Spleen (tissue), 11 donors: ENCODE measurements around the gene DYNC1LI1. TPM values are rescaled to one million over a fixed set of nuclear protein-coding genes. Genes with fewer than 3 reads are reported as not detected.
A peak's percentile ranks its signal among the peaks of the same experiment; 100 is the strongest.

Experiments used
- DNase-seq: peaks from one replicate; pipeline ENCODE4 v3.0.0-alpha.2; 2020
- H3K27ac ChIP-seq, 8 donors: fragments of 200-600 bp; sonication (generic) in 7 of 8; 1 replicate in 4 of 8; 2 replicates in 4 of 8; pipeline versions ENCODE4 v1.5.0 to v1.8.0; 2016 to 2021; ENCODE audit warnings: inconsistent platforms in 4 of 8, mild to moderate bottlenecking in 4 of 8, moderate library complexity in 1 of 8
- H3K27me3 ChIP-seq, 7 donors: fragments of 200-600 bp; sonication (generic) in 6 of 7; replicated peaks in 1 of 7; 1 replicate in 4 of 7; 2 replicates in 3 of 7; pipeline versions ENCODE4 v1.5.0 to v1.8.0; 2016 to 2021; ENCODE audit warnings: inconsistent platforms in 3 of 7, mild to moderate bottlenecking in 1 of 7
- H3K36me3 ChIP-seq, 6 donors: fragments of 200-600 bp; sonication (generic) in 5 of 6; 1 replicate in 4 of 6; 2 replicates in 2 of 6; pipeline versions ENCODE4 v1.5.0 to v1.8.0; 2016 to 2021; ENCODE audit warnings: inconsistent platforms in 2 of 6
- H3K4me1 ChIP-seq, 6 donors: fragments of 200-600 bp; sonication (generic) in 5 of 6; 1 replicate in 3 of 6; 2 replicates in 3 of 6; pipeline versions ENCODE4 v1.5.0 to v1.8.0; 2016 to 2021; ENCODE audit warnings: inconsistent platforms in 3 of 6
- H3K4me3 ChIP-seq, 8 donors: fragments of 200-600 bp; sonication (generic) in 7 of 8; 1 replicate in 4 of 8; 2 replicates in 4 of 8; pipeline versions ENCODE4 v1.5.0 to v1.8.0; 2016 to 2021; ENCODE audit warnings: inconsistent platforms in 4 of 8, mild to moderate bottlenecking in 4 of 8, moderate library complexity in 2 of 8
- H3K9me3 ChIP-seq, 8 donors: fragments of 200-600 bp; sonication (generic) in 7 of 8; 1 replicate in 4 of 8; 2 replicates in 4 of 8; pipeline versions ENCODE4 v1.5.0 to v1.8.0; 2016 to 2021; ENCODE audit warnings: inconsistent platforms in 4 of 8
- POLR2A ChIP-seq, 3 donors: fragments of 450-650 bp; IDR thresholded peaks; one replicate each; pipeline ENCODE4 v1.5.1; 2017; ENCODE audit warnings: antibody characterized with exemption in 3 of 3, mild to moderate bottlenecking in 1 of 3
- POLR2AphosphoS5 ChIP-seq, 3 donors: sonication (generic); formaldehyde crosslinking; IDR thresholded peaks; one replicate each; pipeline ENCODE4 v1.5.1; 2017; ENCODE audit warnings: antibody characterized with exemption in 3 of 3
- WGBS, 5 donors: extraction: QIAGEN DNeasy Blood & Tissue Kit in 3 of 5; methylation state at CpG; one replicate each; pipeline versions ENCODE4 v1.1.5 to v1.1.7; 2013 to 2018; 5-methylcytosine and 5-hydroxymethylcytosine counted together
- intact Hi-C: fragments of 100-400 bp; cut with DNase I; formaldehyde crosslinking; loops from one replicate; pipeline ENCODE4 v1.15.0; 2023; ENCODE audit warnings: low total_unique reads
- polyA plus RNA-seq, 3 donors: library from polyadenylated mRNA; stranded (reverse); fragments of 200-250 nt; gene quantifications; one replicate each; pipeline ENCODE4 v1.2.1, GENCODE V29; 2013
- total RNA-seq, 7 donors: library from RNA; depleted of rRNA in 3 of 7; stranded (reverse); fragments of >200 nt in 3 of 7; fragmentation: NEBNext Ultra II Directional in 4 of 7; extraction: Animal tissue kit (Norgen Biotek cat#: 25700) in 4 of 7; gene quantifications; one replicate each; pipeline versions ENCODE4 v1.1.0 to v1.2.1, GENCODE V29; 2016 to 2021
- TF ChIP-seq, protein P1 (sequence below), 11 experiments: fragments of 200-600 bp in 7 of 11; fragments of 450-650 bp in 4 of 11; sonication (generic) in 4 of 11; IDR thresholded peaks in 8 of 11; conservative IDR thresholded peaks in 3 of 11; 1 replicate in 7 of 11; 2 replicates in 4 of 11; pipeline versions ENCODE4 v1.4.0 to v1.8.0; 2016 to 2021; ENCODE audit warnings: antibody characterized with exemption in 11 of 11, inconsistent platforms in 4 of 11, mild to moderate bottlenecking in 1 of 11
- donor health status: healthy with polysubstance abuse.
- donor health status: DM: no; HTN: no; CAD: no; lungs with moderate emphysema.
- donor health status: DM: no; HTN: no; CAD: no.
- donor health status: Bipolar disorder and iron deficiency.
- donor health status: healthy.
- donor health status: DM: no; HTN: no; CAD: no.
- donor health status: DM: yes; HTN: yes; CAD: no.

DYNC1LI1 gene
- total and polyA plus RNA-seq, 10 donors, result 13.3 to 46.4 (median 36.1) TPM

DNA sequence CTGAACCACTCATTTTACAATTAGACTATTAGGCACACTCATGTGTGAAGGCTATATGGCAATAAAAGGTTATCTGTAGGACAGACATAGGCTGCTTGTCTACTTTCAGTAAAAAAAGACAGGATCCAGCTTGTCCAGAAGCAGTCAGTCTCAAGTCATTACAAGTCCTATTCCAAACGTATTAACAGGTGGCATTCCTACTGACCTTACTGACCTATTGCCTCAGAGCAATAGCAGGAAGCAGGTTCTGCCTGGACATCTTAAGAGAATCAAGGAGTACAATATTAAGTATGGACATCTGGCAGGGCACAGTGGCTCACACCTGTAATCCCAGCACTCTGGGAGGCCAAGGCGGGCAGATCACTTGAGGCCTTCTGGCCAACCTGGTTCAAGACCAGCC, 75.0 kb downstream of the DYNC1LI1 start:
- DNase-seq, result no peak
- Histone ChIP-seq H3K36me3 (peaks cover 0 to 39% (median 3%) of the 10 kb centered on the region in 6 donors), H3K27me3 (no peaks in the 10 kb centered on the region), H3K9me3 (no peaks in the 10 kb centered on the region), H3K4me1 (peaks cover 29 to 99% (median 80%) of the 10 kb centered on the region in 6 donors), H3K4me3 (no peak overlapping the region), H3K27ac (peak overlapping the region in 2 of 8 donors; percentile 33 to 41)
- TF ChIP-seq, protein P1, sequence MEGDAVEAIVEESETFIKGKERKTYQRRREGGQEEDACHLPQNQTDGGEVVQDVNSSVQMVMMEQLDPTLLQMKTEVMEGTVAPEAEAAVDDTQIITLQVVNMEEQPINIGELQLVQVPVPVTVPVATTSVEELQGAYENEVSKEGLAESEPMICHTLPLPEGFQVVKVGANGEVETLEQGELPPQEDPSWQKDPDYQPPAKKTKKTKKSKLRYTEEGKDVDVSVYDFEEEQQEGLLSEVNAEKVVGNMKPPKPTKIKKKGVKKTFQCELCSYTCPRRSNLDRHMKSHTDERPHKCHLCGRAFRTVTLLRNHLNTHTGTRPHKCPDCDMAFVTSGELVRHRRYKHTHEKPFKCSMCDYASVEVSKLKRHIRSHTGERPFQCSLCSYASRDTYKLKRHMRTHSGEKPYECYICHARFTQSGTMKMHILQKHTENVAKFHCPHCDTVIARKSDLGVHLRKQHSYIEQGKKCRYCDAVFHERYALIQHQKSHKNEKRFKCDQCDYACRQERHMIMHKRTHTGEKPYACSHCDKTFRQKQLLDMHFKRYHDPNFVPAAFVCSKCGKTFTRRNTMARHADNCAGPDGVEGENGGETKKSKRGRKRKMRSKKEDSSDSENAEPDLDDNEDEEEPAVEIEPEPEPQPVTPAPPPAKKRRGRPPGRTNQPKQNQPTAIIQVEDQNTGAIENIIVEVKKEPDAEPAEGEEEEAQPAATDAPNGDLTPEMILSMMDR (IDR thresholded peaks at IDR 0.05 in 8 of 11, conservative IDR thresholded peaks at IDR 0.05 in 3 of 11), result no peak
- TF ChIP-seq POLR2A (IDR thresholded peaks at IDR 0.05), result no peak
- TF ChIP-seq POLR2AphosphoS5 (IDR thresholded peaks at IDR 0.05), result no peak
- intact Hi-C loops, result no loop called here
- 78 to 96% (median 81%) methylated on average over 2 of the region's 2 CpGs for WGBS, 5 donors

DNA sequence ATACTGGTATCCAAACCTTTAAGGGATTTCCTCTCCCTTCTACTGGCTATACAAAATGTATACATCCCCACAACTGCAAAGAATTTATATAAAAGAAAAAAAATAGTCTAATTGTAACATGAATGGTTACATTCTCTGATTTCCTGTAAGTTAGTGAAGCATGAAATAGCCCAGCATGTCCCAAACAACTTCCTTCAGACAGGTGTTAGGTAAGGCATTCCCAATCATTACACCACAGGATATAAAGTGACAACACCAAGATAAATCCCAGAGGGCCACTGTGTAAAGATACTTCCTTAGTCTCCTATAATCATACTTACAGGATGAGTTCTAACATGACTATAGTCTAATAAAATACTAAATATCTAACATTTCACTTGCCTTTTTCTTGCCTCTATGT, 75.6 kb downstream of the DYNC1LI1 start:
- H3K9me3 ChIP-seq, result no peaks in the 10 kb centered on the region
- peaks cover 24 to 99% (median 75%) of the 10 kb centered on the region in 6 donors for H3K4me1 ChIP-seq
- peak overlapping the region in 1 of 8 donors; percentile 33 for H3K27ac ChIP-seq
- DNase-seq, result no peak
- intact Hi-C loops, result no loop called here
- no peak for TF ChIP-seq POLR2AphosphoS5 (IDR thresholded peaks at IDR 0.05)
- TF ChIP-seq, protein P1 (IDR thresholded peaks at IDR 0.05 in 8 of 11, conservative IDR thresholded peaks at IDR 0.05 in 3 of 11), result no peak
- TF ChIP-seq POLR2A (IDR thresholded peaks at IDR 0.05), result no peak
- H3K36me3 ChIP-seq, result peaks cover 0 to 42% (median 5%) of the 10 kb centered on the region in 6 donors
- no peak overlapping the region for H3K4me3 ChIP-seq
- no peaks in the 10 kb centered on the region for H3K27me3 ChIP-seq

DNA sequence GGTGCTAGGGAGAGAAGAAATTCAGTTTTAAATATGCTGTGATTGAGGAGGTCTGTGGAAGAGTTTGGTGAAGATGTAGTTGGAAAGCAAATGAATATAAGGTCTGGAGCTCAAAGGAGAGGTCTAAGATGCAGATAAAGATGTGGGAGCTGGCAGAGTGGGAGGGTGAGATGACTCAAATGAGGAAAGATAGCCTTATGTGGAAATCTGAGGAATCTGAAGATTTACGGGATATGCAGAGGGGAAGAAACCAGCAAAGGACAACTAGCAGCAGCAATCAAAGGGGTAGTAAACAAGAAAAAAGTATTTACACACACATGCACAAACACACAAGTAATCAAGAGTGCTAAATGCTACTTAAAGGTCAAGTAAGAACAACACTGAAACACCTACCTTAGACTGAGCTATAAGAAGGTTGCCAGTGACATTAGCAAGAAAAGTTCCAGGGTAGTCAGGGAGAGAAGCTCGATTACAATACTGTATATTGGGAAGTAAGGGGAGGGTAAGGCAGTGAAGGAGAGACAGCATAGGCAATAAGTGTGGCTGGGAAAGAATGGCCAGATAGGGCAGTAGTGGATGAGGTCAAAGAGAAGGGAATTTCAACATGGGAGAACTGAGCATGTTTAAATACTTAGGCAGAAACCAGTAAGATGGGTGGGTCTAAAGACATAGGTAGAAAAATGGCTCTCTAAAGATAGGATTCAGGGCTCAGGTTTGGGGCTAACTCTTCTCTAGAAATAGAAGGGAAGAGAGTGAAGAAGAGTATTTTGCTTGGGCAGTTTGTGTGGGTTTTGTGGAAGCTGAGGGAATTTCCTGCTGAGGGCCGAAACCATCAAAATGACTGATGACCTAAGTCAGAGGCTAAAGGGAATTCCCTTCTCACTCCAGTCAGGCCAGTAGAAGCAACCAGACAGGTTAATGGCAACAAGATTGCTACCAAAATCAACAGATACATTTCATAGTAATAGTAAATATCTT, 76.9 kb downstream of the DYNC1LI1 start:
- no peak for DNase-seq
- intact Hi-C loops, result no loop called here
- H3K27me3 ChIP-seq, result no peaks in the 10 kb centered on the region
- peaks cover 24 to 90% (median 62%) of the 10 kb centered on the region in 6 donors for H3K4me1 ChIP-seq
- H3K36me3 ChIP-seq, result peaks cover 0 to 56% (median 6%) of the 10 kb centered on the region in 6 donors
- H3K27ac ChIP-seq, result peak overlapping the region in 2 of 8 donors; percentile 9 to 47
- no peaks in the 10 kb centered on the region for H3K9me3 ChIP-seq
- 46 to 58% (median 52%) methylated on average over 3 of the region's 3 CpGs for WGBS, 5 donors
- TF ChIP-seq POLR2AphosphoS5 (IDR thresholded peaks at IDR 0.05), result no peak
- no peak overlapping the region for H3K4me3 ChIP-seq

DNA sequence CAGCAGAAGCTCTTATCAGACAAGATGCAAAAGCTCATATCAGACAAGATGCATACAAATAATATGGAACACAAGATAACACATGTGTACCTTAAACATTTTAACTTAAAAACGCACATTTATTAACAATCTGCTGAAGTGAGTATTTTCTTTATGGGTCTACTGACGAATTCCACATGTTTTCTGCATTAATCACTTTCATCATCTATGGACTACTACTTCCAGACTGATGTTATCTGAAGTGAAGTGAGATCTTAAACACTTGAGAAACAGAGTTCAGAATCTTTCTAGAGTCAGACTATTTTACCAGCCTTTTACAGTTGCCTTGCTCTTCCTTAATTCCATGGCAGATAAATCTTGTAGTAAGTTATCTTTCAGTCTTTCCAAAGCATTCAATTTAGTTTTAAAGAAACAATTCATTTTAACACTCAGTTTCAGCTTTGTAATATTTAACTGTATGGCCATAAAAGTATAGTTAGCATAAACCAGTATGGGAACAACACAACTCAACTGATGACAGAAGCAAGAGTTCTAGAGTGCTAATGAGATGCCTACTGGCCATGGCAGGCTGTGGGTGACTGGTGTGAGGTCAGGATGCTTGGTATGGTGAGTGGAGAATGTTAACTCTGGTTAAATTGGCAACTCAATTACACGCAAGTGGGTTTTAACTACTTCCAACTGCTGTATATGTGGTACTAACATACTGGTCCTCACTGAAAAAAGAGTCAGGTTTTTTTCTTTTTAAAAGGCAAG, 77.8 kb downstream of the DYNC1LI1 start:
- intact Hi-C loops, result no loop called here
- TF ChIP-seq, protein P1 (IDR thresholded peaks at IDR 0.05 in 8 of 11, conservative IDR thresholded peaks at IDR 0.05 in 3 of 11), result no peak
- TF ChIP-seq POLR2AphosphoS5 (IDR thresholded peaks at IDR 0.05) (no peak), POLR2A (IDR thresholded peaks at IDR 0.05) (no peak)
- 75 to 90% (median 86%) methylated on average over 3 of the region's 3 CpGs for WGBS, 5 donors

More for the DNA sequence above, 77.8 kb downstream of the DYNC1LI1 start:
- H3K27me3 ChIP-seq, result no peaks in the 10 kb centered on the region
- H3K4me3 ChIP-seq, result no peak overlapping the region
- peak overlapping the region in 2 of 8 donors; percentile 9 to 47 for H3K27ac ChIP-seq
- DNase-seq, result no peak
- H3K9me3 ChIP-seq, result no peaks in the 10 kb centered on the region
- H3K36me3 ChIP-seq, result peaks cover 0 to 61% (median 6%) of the 10 kb centered on the region in 6 donors
- H3K4me1 ChIP-seq, result peaks cover 24 to 90% (median 53%) of the 10 kb centered on the region in 6 donors
